HepG2 (cell line): ENCODE measurements around the gene PLOD3. TPM values are rescaled to one million over a fixed set of nuclear protein-coding genes. Genes with fewer than 3 reads are reported as not detected.

Experiments
- AKAP8 ChIP-seq: sonication (generic); formaldehyde crosslinking; IDR thresholded peaks from 2 replicates; pipeline ENCODE4 v1.5.1; 2020; ENCODE audit warnings: mild to moderate bottlenecking, missing genetic modification reagents
- BRCA1 ChIP-seq: sonication (generic); formaldehyde crosslinking; IDR thresholded peaks from 2 replicates; pipeline ENCODE4 v1.4.0; 2020; ENCODE audit warnings: missing genetic modification reagents
- ELF4 ChIP-seq: sonication (generic); formaldehyde crosslinking; IDR thresholded peaks from 2 replicates; pipeline ENCODE4 v1.5.0; 2020; ENCODE audit warnings: missing genetic modification reagents, mild to moderate bottlenecking, moderate library complexity, borderline replicate concordance
- FOXP1 ChIP-seq, 2 experiments: fragments of 450-650 bp in 1 of 2; IDR thresholded peaks; 2 replicates each; pipeline ENCODE4 v1.6.1; 2017 to 2018; ENCODE audit warnings: antibody characterized with exemption in 1 of 2
- JUNB ChIP-seq: sonication (generic); formaldehyde crosslinking; IDR thresholded peaks from 2 replicates; pipeline ENCODE4 v1.8.0; 2022; ENCODE audit warnings: missing genetic modification reagents, mild to moderate bottlenecking, borderline replicate concordance
- PHF21A ChIP-seq: sonication (generic); formaldehyde crosslinking; IDR thresholded peaks from 2 replicates; pipeline ENCODE4 v1.5.0; 2020; ENCODE audit warnings: mild to moderate bottlenecking, missing genetic modification reagents
- SP5 ChIP-seq: IDR thresholded peaks from 2 replicates; pipeline ENCODE4 v1.6.1; 2016; ENCODE audit warnings: low read depth, borderline replicate concordance
- STAT5B ChIP-seq: sonication (generic); formaldehyde crosslinking; IDR thresholded peaks from 2 replicates; pipeline ENCODE4 v1.4.0; 2020; ENCODE audit warnings: missing genetic modification reagents
- TGIF2 ChIP-seq: IDR thresholded peaks from 2 replicates; pipeline ENCODE4 v1.6.1; 2016; ENCODE audit warnings: control low read depth, missing compliant biosample characterization
- ZMYM3 ChIP-seq: sonication (generic); formaldehyde crosslinking; IDR thresholded peaks from 2 replicates; pipeline ENCODE4 v1.5.1; 2020; ENCODE audit warnings: mild to moderate bottlenecking, missing genetic modification reagents
- ZNF224 ChIP-seq: sonication (generic); formaldehyde crosslinking; IDR thresholded peaks from 2 replicates; pipeline ENCODE4 v1.5.0; 2020; ENCODE audit warnings: mild to moderate bottlenecking, missing genetic modification reagents
- ZNF547 ChIP-seq: sonication (generic); formaldehyde crosslinking; IDR thresholded peaks from 2 replicates; pipeline ENCODE4 v1.5.1; 2020; ENCODE audit warnings: mild to moderate bottlenecking, missing genetic modification reagents
- ZNF570 ChIP-seq: sonication (generic); formaldehyde crosslinking; IDR thresholded peaks from 2 replicates; pipeline ENCODE4 v1.4.0; 2020; ENCODE audit warnings: mild to moderate bottlenecking, missing genetic modification reagents, borderline replicate concordance
- ZNF7 ChIP-seq: IDR thresholded peaks from 2 replicates; pipeline ENCODE4 v1.6.1; 2016; ENCODE audit warnings: missing biosample characterization, missing genetic modification reagents
- ZNF747 ChIP-seq: sonication (generic); formaldehyde crosslinking; IDR thresholded peaks from 2 replicates; pipeline ENCODE4 v1.8.1; 2023; ENCODE audit warnings: missing genetic modification reagents, mild to moderate bottlenecking, borderline replicate concordance
- polyA plus RNA-seq, 8 experiments: library from polyadenylated mRNA; depleted of rRNA in 3 of 8; stranded (reverse) in 7 of 8; unstranded in 1 of 8; fragments of >200 nt; fragmentation: Illumina TruSeq in 4 of 8; extraction: Trizol in 4 of 8; gene quantifications; 2 replicates each; pipeline versions ENCODE4 v1.2.1 to v1.2.3, GENCODE V29; 2011 to 2016; ENCODE audit warnings: low read depth in 4 of 8, missing spikeins in 1 of 8, mixed read lengths in 1 of 8; ENCODE audit not compliant: insufficient read depth in 1 of 8
- total RNA-seq, 5 experiments: library from RNA; depleted of rRNA; stranded (reverse); fragments of >200 nt; fragmentation: Illumina TruSeq; extraction: Trizol; gene quantifications; 2 replicates each; pipeline ENCODE4 v1.2.3, GENCODE V29; 2016; ENCODE audit warnings: low read depth in 1 of 5
- TF ChIP-seq, protein P1 (sequence below): sonication (generic); formaldehyde crosslinking; IDR thresholded peaks from 2 replicates; pipeline ENCODE4 v1.5.0; 2020; ENCODE audit warnings: missing genetic modification reagents
- TF ChIP-seq, protein P2 (sequence below): sonication (generic); formaldehyde crosslinking; IDR thresholded peaks from 2 replicates; pipeline ENCODE4 v1.8.1; 2023; ENCODE audit warnings: mild to moderate bottlenecking, missing genetic modification reagents
- TF ChIP-seq, protein P3 (sequence below): IDR thresholded peaks from 2 replicates; pipeline ENCODE4 v1.6.1; 2016; ENCODE audit warnings: missing compliant biosample characterization, missing genetic modification reagents, borderline replicate concordance
- TF ChIP-seq, protein P4 (sequence below): sonication (generic); formaldehyde crosslinking; IDR thresholded peaks from 2 replicates; pipeline ENCODE4 v1.4.0; 2020; ENCODE audit warnings: missing genetic modification reagents; ENCODE audit errors: not compliant biosample characterization
- TF ChIP-seq, protein P5 (sequence below): sonication (generic); formaldehyde crosslinking; IDR thresholded peaks from 2 replicates; pipeline ENCODE4 v1.5.1; 2020; ENCODE audit warnings: missing genetic modification reagents, mild to moderate bottlenecking, borderline replicate concordance
- TF ChIP-seq, protein P6 (sequence below): sonication (generic); formaldehyde crosslinking; IDR thresholded peaks from 2 replicates; pipeline ENCODE4 v1.4.0; 2020; ENCODE audit warnings: mild to moderate bottlenecking, missing genetic modification reagents
- TF ChIP-seq, protein P7 (sequence below): sonication (generic); formaldehyde crosslinking; IDR thresholded peaks from 2 replicates; pipeline ENCODE4 v1.5.0; 2020; ENCODE audit warnings: missing genetic modification reagents

PLOD3 gene
- total and polyA plus RNA-seq, 2 of the 13 experiments (the other 11 are each of a cell fraction or from before 2014, with no cell fraction given), result 65.8 to 67.4 TPM

DNA sequence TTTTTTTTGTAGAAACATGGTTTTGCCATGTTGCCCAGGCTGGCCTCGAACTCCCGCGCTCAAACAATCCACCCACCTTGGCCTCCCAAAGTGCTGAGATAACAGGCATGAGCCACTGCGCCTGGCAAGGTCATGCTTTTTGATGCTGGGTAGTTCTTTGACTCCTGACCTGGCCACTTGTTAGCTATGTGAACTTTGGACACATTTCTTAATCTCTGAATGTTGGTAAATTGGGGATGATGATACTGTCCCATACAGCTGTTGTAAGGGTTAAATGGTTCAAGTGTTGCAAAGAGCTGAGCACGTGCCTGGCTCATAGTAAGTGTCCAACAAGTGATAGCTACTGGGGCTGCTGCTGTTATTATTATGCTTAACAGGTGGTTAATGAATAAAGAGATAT is 2.9 kb upstream of the PLOD3 start (continued):
- TF ChIP-seq, protein P1, sequence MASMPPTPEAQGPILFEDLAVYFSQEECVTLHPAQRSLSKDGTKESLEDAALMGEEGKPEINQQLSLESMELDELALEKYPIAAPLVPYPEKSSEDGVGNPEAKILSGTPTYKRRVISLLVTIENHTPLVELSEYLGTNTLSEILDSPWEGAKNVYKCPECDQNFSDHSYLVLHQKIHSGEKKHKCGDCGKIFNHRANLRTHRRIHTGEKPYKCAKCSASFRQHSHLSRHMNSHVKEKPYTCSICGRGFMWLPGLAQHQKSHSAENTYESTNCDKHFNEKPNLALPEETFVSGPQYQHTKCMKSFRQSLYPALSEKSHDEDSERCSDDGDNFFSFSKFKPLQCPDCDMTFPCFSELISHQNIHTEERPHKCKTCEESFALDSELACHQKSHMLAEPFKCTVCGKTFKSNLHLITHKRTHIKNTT (CRISPR knock-in tag), result no peak
- TF ChIP-seq ZNF7 (no peak), STAT5B (CRISPR knock-in tag) (no peak), FOXP1 (IDR thresholded peaks at IDR 0.05) (no peak), FOXP1 (CRISPR knock-in tag; IDR thresholded peaks at IDR 0.05) (no peak), ZMYM3 (peak; percentile 21; the same call in 1 of the 2 replicates), ELF4 (CRISPR knock-in tag) (no peak), JUNB (CRISPR knock-in tag) (no peak), TGIF2 (peak; percentile 85), PHF21A (CRISPR knock-in tag) (peak; percentile 53; the same call in 1 of the 2 replicates), BRCA1 (no peak), AKAP8 (no peak), ZNF547 (CRISPR knock-in tag) (no peak), ZNF224 (no peak), ZNF570 (CRISPR knock-in tag) (no peak), ZNF747 (CRISPR knock-in tag) (no peak), SP5 (CRISPR knock-in tag) (no peak)
- TF ChIP-seq, protein P2, sequence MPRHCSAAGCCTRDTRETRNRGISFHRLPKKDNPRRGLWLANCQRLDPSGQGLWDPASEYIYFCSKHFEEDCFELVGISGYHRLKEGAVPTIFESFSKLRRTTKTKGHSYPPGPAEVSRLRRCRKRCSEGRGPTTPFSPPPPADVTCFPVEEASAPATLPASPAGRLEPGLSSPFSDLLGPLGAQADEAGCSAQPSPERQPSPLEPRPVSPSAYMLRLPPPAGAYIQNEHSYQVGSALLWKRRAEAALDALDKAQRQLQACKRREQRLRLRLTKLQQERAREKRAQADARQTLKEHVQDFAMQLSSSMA (CRISPR knock-in tag), result no peak
- TF ChIP-seq, protein P3, sequence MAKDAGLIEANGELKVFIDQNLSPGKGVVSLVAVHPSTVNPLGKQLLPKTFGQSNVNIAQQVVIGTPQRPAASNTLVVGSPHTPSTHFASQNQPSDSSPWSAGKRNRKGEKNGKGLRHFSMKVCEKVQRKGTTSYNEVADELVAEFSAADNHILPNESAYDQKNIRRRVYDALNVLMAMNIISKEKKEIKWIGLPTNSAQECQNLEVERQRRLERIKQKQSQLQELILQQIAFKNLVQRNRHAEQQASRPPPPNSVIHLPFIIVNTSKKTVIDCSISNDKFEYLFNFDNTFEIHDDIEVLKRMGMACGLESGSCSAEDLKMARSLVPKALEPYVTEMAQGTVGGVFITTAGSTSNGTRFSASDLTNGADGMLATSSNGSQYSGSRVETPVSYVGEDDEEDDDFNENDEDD (CRISPR knock-in tag), result no peak
- TF ChIP-seq, protein P4, sequence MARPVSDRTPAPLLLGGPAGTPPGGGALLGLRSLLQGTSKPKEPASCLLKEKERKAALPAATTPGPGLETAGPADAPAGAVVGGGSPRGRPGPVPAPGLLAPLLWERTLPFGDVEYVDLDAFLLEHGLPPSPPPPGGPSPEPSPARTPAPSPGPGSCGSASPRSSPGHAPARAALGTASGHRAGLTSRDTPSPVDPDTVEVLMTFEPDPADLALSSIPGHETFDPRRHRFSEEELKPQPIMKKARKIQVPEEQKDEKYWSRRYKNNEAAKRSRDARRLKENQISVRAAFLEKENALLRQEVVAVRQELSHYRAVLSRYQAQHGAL (CRISPR knock-in tag), result no peak
- TF ChIP-seq, protein P5, sequence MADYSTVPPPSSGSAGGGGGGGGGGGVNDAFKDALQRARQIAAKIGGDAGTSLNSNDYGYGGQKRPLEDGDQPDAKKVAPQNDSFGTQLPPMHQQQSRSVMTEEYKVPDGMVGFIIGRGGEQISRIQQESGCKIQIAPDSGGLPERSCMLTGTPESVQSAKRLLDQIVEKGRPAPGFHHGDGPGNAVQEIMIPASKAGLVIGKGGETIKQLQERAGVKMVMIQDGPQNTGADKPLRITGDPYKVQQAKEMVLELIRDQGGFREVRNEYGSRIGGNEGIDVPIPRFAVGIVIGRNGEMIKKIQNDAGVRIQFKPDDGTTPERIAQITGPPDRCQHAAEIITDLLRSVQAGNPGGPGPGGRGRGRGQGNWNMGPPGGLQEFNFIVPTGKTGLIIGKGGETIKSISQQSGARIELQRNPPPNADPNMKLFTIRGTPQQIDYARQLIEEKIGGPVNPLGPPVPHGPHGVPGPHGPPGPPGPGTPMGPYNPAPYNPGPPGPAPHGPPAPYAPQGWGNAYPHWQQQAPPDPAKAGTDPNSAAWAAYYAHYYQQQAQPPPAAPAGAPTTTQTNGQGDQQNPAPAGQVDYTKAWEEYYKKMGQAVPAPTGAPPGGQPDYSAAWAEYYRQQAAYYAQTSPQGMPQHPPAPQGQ, result no peak
- TF ChIP-seq, protein P6, sequence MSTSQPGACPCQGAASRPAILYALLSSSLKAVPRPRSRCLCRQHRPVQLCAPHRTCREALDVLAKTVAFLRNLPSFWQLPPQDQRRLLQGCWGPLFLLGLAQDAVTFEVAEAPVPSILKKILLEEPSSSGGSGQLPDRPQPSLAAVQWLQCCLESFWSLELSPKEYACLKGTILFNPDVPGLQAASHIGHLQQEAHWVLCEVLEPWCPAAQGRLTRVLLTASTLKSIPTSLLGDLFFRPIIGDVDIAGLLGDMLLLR (CRISPR knock-in tag), result no peak
- TF ChIP-seq, protein P7, sequence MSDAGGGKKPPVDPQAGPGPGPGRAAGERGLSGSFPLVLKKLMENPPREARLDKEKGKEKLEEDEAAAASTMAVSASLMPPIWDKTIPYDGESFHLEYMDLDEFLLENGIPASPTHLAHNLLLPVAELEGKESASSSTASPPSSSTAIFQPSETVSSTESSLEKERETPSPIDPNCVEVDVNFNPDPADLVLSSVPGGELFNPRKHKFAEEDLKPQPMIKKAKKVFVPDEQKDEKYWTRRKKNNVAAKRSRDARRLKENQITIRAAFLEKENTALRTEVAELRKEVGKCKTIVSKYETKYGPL (CRISPR knock-in tag), result no peak
